Body of pancreas (tissue), 4 donors: ENCODE results near the gene MAST3. TPM values are rescaled to one million over a fixed set of nuclear protein-coding genes. Genes with fewer than 3 reads are reported as not detected.

Experiments
- ATAC-seq: fragments of 150-250 bp; one replicate; pipeline ENCODE4 v1.9.1; 2016
- DNase-seq, 4 donors: peaks; one replicate each; pipeline ENCODE4 v3.0.0-alpha.2; 2019
- H3K27ac ChIP-seq, 4 donors: fragments of 200-600 bp; sonication (generic); 1 replicate in 3 of 4; 2 replicates in 1 of 4; pipeline versions ENCODE4 v1.5.1 to v1.6.1; 2016 to 2019; ENCODE audit warnings: mild to moderate bottlenecking in 1 of 4, mixed read lengths in 1 of 4, moderate library complexity in 1 of 4
- H3K27me3 ChIP-seq, 2 donors: fragments of 200-600 bp; sonication (generic); one replicate each; pipeline ENCODE4 v1.6.0; 2016; ENCODE audit warnings: mild to moderate bottlenecking in 1 of 2
- H3K36me3 ChIP-seq, 2 donors: fragments of 200-600 bp; sonication (generic); replicated peaks in 1 of 2; 2 replicates each; pipeline ENCODE4 v1.5.1; 2016; ENCODE audit warnings: low read depth in 2 of 2; ENCODE audit not compliant: insufficient read depth in 1 of 2
- H3K4me1 ChIP-seq: fragments of 200-600 bp; sonication (generic); one replicate; pipeline ENCODE4 v1.6.0; 2016
- H3K4me3 ChIP-seq, 2 donors: fragments of 200-600 bp; sonication (generic); 1 replicate in 1 of 2; 2 replicates in 1 of 2; pipeline ENCODE4 v1.5.1; 2016 to 2019
- H3K9me3 ChIP-seq, 3 donors: fragments of 200-600 bp; sonication (generic); 1 replicate in 2 of 3; 2 replicates in 1 of 3; pipeline ENCODE4 v1.5.1; 2016
- CTCF ChIP-seq, 7 experiments: fragments of 450-650 bp in 4 of 7; fragments of 200-600 bp in 3 of 7; sonication (generic) in 3 of 7; IDR thresholded peaks; one replicate each; pipeline ENCODE4 v1.5.1; 2016 to 2019; ENCODE audit warnings: antibody characterized with exemption in 7 of 7
- POLR2A ChIP-seq, 3 donors: fragments of 450-650 bp; IDR thresholded peaks; one replicate each; pipeline ENCODE4 v1.6.1; 2016; ENCODE audit warnings: antibody characterized with exemption in 3 of 3, mild to moderate bottlenecking in 2 of 3
- WGBS, 2 donors: methylation state at CpG; one replicate each; pipeline ENCODE4 v1.1.5; 2017; 5-methylcytosine and 5-hydroxymethylcytosine counted together
- intact Hi-C: fragments of 100-400 bp; cut with DNase I; formaldehyde crosslinking; loops from one replicate; pipeline ENCODE4 v1.15.1; 2023
- small RNA-seq: library from RNA; depleted of rRNA; stranded (forward); fragments of <200 nt; gene quantifications from one replicate; pipeline ENCODE3, GENCODE V24; 2016
- total RNA-seq, 2 donors: library from RNA; depleted of rRNA; stranded (reverse); fragments of >200 nt; gene quantifications; one replicate each; pipeline ENCODE4 v1.1.0, GENCODE V29; 2016

MAST3 gene
- total RNA-seq, 2 donors from 2014 or later, result 17.6 to 35.3 TPM

GRCh38 chr19:18198374-18198773, 100.8 kb downstream of the MAST3 start:
- intact Hi-C loops, result no loop called here
- WGBS, 2 donors, result 88% methylated on average over 6 of the region's 6 CpGs
- H3K27ac ChIP-seq, result no peak overlapping the region

More at GRCh38 chr19:18198374-18198773, 100.8 kb downstream of the MAST3 start:
- Histone ChIP-seq H3K27me3 (no peaks in the 10 kb centered on the region), H3K4me3 (no peak overlapping the region), H3K4me1 (peaks cover 22% of the 10 kb centered on the region), H3K9me3 (no peaks in the 10 kb centered on the region), H3K36me3 (no peaks in the 10 kb centered on the region)
- DNase-seq (no peak), ATAC-seq (no peak)
- TF ChIP-seq CTCF (IDR thresholded peaks at IDR 0.05), result no peak
- TF ChIP-seq POLR2A (IDR thresholded peaks at IDR 0.05), result no peak

Small RNA genes lying within 50 kb of the gene (small RNA-seq; reads per million reads assigned to genes)
- gene IFI30, result not detected

Other genes with a start within 250 kb of the MAST3 start
- gene JAK3, start 249.8 kb upstream of the MAST3 start, total RNA-seq, result 1 to 10 TPM; 2.0 to 3.1 TPM
- gene RPL18A, start 237.9 kb upstream of the MAST3 start, total RNA-seq, result 1,000 to 10,000 TPM; 1,158 to 1,588 TPM
- not detected for gene SLC5A5, start 225.8 kb upstream of the MAST3 start, total RNA-seq
- gene CCDC124, start 164.8 kb upstream of the MAST3 start, total RNA-seq, result 10 to 100 TPM; 25.2 to 84.0 TPM
- gene KCNN1, start 130.7 kb upstream of the MAST3 start, total RNA-seq, result not detected
- gene ARRDC2, start 89.6 kb upstream of the MAST3 start, total RNA-seq, result 10 to 100 TPM; 23.1 to 30.1 TPM
- gene IL12RB1, start 10.8 kb upstream of the MAST3 start, total RNA-seq, result 1 to 10 TPM in 1 of 2 donors, not detected in 1; 1.0 TPM
- gene PIK3R2, start 55.4 kb downstream of the MAST3 start, total RNA-seq, result 10 to 100 TPM; 18.9 to 21.8 TPM
- 10 to 100 TPM; 30.3 to 32.9 TPM for gene IFI30, start 76.0 kb downstream of the MAST3 start, total RNA-seq
- gene MPV17L2, start 95.4 kb downstream of the MAST3 start, total RNA-seq, result 1 to 10 TPM; 3.4 to 5.6 TPM
- gene RAB3A, start 106.3 kb downstream of the MAST3 start, total RNA-seq, result 1 to 10 TPM in 1 of 2 donors, under 1 TPM in 1; 0.52 to 8.2 TPM
- under 1 TPM; under 0.01 to 0.26 TPM for gene PDE4C, start 128.7 kb downstream of the MAST3 start, total RNA-seq
- gene IQCN, start 176.7 kb downstream of the MAST3 start, total RNA-seq, result 1 to 10 TPM; 5.6 to 7.0 TPM
- 100 to 1,000 TPM; 250 to 607 TPM for gene JUND, start 183.8 kb downstream of the MAST3 start, total RNA-seq
- gene LSM4, start 225.3 kb downstream of the MAST3 start, total RNA-seq, result 10 to 100 TPM; 45.7 to 94.6 TPM
- 10 to 100 TPM; 22.1 to 37.6 TPM for gene PGPEP1, start 242.8 kb downstream of the MAST3 start, total RNA-seq